IPS DF 4.7 (cell line): ENCODE data around the gene LNPEP.
"Not testable (repeated sequence)": the region's sequence is repeated elsewhere in the genome, so short reads cannot be mapped to it uniquely, and the experiment has no call there.

ENCODE experiments used
- DNase-seq: peaks from one replicate; pipeline ENCODE4 v3.0.0-alpha.2; 2013; ENCODE audit warnings: low spot score; ENCODE audit errors: extremely low read depth

LNPEP gene

DNA sequence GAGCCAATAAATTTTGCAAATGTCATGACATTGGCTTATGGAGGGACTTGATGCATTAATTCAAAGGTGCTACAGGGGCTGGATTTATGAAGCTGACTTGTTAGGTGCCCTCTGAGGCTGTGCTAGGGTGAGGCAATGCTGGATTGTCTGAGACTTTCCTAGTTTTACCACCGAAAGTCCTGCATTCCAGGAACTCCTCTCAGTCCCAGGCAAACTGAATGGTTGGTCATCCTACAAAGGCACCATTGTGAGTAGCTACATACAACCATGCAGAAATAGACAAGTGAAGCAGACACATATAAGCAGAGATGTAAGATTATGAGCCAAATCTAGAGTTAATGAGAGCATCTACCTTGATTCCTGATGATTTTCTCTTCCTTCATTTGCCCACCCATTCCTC is 111.2 kb downstream of the LNPEP start:
- DNase-seq: no peak

DNA sequence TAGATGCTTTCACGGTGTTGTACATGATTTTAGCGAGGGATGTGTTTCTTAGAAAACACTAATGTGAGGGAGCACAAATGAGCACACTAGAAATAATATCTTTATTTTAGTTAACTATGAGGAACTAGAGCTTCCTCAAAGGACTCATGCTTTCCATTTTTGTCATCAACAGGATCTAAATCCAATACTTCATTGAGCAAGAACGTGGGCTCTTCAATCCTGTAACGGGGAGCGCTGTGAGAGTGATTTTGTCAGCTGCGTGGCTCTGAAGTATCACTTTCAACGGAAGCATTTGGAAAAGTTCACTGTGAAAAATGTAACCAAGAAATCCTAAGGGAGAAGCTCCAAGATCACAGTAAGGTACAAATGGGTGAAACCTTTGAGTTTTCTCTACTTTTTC is 113.3 kb downstream of the LNPEP start:
- DNase-seq: no peak

DNA sequence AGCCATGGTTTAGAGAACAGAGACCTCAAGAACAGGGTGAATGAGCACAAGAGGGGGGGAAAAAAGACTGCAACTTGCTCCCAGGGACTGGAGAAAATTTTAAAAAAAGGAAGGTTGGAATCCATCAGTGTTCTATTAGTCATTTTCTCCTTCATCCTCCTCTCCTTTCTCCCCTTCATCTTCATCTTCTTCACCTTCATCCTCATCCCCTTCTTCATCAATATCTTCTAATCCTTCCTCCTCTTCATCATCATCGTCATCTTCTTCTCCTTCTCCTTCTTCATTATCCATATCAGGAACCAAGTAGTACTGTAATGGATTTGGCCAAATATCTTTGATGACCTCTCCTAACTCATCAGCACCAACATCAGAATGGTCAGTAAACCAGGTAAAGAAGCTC is 120.4 kb downstream of the LNPEP start:
- no peak for DNase-seq

DNA sequence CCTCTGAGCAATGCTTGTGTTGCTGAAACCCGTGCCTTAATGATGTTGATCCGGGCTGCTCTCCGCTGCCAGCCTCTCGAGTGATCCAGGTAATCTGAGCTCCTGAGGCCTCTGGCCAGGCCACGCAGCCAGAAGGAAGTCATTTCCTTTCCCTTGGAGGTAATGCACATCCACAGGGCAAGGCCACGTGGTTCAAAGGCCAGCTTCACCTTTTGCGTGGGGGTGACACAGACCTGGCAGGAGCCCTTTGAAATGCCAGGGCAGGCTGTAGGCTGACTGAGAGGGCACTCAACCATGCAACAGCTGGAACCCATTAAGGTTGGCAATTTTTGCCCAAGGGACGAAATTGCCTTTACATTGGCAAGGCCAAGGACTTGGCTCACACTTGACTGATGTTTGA is 126.2 kb downstream of the LNPEP start:
- no peak for DNase-seq

DNA sequence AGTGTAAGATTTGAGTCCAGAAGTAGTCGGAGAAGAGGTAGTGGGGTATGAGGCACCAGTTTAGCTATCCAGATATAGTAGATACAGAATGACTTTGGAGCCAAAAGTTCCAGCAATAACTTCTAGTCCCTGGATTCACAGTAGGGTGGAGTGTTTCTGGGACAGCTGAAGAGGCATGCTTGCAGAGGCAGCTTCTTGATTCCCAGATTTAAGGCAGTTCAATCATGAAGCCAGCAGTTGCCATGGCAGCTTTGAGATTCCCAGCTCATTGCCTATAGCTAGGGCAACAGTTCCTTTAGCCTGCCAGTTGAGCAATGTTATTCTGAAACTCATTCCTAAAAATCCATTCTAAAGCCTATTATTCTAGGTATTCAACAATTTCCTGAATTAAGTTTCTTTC is 127.4 kb downstream of the LNPEP start:
- no peak for DNase-seq

DNA sequence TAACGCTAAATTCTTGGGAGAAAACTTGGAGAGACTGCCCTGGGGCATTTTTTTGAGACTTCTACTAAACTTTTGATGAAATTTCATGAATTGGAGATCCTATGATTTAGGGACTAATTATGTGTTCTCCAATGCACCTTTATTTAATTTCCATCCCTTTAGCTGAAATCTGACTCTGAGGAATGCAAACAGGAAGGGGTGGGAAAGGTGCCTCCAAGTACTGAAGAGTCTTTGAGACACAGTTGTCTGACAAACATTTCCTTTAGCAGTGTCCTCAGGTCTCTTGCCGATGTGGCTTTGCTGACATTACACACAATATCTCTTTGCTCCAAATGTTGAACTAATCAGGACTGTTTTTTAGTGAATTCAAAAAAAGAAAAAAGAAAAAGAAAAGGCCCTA is 129.6 kb downstream of the LNPEP start:
- no peak for DNase-seq

DNA sequence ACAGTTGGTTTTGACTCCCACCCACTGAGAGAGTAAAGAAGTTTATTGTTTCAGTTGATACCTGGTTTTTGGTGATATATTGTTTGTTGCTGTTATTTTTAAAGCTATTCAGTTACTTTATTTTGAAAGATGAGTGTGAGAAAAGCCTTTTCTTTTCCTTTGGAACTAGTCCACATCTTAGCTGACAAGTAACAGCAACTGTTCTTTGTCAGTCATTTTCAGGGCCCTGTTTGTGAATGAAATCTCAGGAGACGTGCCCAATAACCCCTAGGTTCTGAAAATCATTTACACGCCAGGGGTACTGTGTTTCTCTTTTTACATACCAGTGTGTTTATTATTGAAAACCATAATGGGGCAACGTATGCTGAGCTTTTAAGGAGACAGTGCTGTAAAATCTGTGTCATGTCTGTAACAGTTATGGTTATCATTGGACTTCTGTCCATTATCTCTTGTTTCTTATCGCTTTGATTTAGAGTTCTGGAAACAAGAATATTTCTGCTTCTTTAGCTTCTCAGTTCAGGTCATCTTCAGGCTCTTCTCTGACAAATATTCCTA is 131.5 kb downstream of the LNPEP start:
- DNase-seq: no peak

DNA sequence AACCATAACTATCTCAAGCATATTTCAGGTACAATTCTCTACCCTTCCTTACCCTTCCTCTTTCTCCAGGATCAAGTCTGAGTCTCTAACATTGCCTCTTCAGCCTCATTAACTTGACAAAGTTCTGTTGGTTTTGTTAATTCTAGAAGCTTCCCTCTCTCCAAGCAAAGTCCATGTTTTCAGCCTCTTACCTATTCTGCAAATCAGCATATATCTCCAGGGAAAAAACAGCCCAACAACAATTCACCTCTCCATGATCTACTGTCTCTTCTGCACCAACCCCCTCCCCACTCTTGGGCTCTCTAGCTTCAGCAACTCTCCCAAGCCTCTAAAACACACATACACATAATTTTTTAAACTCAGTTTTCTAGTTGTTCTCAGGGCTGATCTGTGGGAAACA is 134.4 kb downstream of the LNPEP start:
- DNase-seq: no peak

DNA sequence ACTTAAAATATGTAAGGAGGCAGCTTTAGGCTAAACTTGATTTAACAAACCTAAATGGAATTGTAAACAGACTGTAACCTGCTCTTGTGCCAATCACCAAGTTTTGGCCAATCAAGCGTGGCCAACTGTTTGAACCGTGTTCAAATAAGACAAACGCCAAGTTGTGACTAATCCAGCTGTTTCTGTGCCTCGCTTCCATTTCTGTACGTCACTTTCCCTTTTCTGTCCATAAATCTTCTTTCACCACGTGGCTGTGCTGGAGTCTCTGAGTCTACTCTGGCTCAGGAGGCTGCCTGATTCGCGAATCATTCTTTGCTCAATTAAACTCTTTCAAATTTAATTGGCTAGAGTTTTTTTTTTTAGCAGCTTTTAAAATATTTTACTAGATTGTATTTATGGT is 135.2 kb downstream of the LNPEP start:
- no peak for DNase-seq

DNA sequence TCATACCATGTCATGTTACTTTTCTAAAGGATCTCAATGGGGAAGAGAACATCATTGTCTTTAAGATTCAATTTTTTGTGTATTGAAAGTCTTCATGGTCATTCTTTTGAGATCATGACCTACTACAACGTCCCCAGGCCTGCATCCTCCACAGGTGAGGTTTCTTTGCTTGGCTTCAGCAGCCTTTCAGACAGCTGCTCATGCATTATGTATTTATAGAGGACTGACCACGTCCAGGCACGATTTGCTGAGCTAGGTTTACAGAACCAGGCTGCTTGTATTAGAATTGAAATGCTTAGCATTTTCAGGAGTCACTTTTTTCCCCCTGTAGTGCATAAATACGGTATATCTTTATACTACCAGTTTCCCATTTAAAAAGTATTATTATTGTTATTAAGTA is 136.1 kb downstream of the LNPEP start:
- DNase-seq: no peak

DNA sequence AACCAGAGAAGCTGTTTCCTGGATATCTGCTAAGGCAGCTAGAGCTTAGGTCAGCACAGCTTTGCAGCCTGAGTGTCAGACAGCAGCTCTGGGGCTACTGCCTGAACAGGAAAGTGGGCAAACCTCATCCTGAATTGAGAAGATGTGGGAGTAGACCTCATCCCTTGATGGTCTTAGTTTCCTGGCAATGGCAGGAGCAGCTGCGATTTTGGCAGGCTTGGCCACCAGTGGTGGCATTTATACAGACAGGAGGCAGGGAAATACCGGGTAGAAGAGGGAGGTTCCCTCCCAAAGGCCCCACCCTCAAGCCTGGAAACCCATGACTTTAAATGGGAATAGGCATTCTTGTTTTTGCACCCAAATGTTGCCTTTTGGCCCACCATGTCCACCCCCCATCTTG is 136.8 kb downstream of the LNPEP start:
- DNase-seq: no peak

DNA sequence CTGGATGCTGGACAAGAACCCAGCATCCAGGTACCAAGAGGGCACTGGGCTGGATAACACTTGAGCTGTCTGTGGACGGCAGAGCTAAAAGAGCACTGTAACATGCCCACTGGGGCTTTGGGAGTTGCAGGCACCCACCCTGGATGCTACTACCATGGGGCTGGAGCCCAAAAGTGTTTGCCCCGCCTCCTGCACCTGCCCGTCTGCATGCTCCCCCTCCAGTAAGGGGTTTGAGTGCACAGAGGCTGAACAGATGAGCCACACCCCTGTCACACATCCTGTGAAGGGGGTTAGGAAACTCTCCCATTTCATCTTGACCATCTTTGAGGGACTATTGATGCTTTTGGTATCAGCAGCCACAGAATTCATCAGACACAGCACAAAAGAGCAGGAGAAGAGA is 137.5 kb downstream of the LNPEP start:
- DNase-seq: no peak

DNA sequence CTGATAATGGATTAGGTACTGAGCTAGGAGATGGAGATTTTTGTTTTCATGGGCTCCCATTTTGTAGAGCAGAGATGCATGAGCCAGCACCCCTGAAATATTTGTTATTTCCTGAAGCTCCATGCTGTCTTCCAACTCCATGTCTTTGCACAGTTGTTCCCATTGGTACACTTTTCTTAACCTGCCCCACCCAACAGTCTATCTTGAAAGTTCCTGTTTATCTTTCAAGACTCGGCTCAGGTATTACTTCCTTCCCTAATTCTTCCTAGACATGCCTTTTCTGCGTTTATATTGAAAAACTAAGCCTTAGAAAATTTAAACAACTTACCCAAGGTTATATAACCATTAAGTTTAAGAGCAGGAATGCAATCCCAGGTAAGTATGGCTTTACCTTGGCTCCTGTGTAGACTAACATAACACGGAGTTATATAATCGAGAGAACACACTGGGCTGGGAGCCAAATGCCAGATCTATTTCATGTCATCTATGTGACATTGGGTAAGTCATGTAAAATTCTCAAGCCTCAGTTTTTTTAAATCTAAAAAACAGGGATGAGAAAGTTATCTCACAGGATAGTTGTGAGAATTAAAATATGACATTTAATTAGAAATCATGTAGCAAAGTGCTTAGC is 139.1 kb downstream of the LNPEP start:
- no peak for DNase-seq

DNA sequence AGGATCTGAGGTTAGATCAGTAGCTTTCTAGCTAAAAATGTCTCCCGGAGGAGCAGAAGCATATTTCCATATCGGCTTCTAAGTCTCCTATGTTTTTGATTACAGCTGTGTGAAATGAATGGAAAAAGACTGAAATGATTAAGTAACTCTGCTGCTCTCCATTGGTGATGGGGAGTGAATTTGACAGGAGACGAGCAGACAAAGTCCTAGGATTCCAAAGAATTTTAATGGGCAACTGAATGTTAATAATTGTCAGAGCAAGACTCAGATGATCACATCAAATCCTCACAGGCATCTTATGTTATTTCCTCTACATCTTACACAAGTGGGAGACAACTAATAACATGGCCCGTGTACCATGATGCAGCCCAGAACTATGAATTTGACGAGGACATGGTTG is 139.8 kb downstream of the LNPEP start:
- no peak for DNase-seq

DNA sequence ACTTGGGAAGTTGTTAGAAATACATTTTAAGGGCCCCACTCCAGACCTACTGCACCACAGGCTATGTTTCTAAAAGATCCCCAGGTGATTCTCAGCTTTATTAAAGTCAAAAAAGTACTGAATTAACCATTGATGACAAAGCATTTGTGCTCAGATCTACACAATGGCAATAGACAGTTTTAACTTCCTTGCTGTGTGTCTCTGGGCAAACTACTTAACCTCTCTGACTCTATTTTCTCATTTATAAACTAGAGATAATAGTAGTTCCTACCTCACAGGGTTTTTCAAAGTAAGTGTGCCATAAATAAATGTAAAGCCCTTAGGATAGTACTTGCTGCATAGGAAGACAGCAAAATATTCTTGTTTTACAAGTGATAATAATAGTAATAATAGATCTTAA is 140.2 kb downstream of the LNPEP start:
- no peak for DNase-seq

DNA sequence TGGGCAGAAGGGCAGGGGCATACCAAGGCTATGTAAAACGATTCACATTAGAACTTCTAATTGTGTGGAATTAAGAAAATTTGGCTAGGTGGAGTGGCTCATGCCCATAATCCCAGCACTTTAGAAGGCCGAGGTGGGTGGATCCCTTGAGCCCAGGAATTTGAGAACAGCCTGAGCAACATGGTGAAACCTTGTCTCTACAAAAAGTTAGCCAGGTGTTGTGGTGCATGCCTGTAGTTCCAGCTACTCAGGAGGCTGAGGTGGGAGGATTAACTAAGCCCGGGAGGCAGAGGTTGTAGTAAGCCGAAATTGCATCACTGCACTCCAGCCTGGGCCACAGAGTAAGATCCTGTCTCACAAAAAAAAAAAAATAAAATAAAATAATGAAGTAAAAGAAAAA is 141.4 kb downstream of the LNPEP start:
- DNase-seq: no peak

DNA sequence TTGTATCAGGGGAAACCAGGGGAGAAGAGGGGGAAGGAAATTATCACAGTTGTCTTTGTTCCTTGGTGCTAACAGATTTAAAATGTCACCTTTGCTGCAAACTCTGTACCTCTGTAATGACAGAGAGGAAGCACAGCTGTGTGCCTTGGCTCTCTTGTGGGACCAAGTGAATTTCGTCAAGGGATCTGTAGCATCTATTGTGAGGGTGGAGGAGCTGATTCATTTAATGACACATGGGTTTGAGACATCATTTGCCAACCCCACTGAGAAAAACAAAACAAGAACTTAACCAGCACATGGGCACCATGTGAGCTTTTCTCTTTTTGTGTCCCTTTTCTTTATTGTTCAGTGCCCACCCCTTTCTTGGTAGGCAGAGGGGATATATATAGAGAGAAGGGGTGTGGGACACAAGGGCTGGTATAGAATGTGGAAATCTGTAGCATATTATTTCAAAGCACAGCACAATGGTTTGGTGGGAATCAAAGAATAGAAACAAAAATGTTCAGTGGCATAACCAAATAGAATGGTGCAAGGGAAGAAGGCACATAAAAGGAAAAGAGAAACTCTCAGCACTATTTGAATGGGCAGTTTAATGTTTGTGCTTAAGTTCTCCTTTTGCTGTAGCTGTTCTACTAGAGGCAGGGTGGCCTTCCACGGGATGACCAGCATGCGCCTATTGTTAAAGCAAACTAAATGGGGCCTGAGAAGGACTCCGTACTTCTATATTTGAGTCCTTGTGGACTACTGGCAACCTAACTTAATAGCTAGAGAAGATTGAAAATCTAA is 143.3 kb downstream of the LNPEP start:
- DNase-seq: no peak

DNA sequence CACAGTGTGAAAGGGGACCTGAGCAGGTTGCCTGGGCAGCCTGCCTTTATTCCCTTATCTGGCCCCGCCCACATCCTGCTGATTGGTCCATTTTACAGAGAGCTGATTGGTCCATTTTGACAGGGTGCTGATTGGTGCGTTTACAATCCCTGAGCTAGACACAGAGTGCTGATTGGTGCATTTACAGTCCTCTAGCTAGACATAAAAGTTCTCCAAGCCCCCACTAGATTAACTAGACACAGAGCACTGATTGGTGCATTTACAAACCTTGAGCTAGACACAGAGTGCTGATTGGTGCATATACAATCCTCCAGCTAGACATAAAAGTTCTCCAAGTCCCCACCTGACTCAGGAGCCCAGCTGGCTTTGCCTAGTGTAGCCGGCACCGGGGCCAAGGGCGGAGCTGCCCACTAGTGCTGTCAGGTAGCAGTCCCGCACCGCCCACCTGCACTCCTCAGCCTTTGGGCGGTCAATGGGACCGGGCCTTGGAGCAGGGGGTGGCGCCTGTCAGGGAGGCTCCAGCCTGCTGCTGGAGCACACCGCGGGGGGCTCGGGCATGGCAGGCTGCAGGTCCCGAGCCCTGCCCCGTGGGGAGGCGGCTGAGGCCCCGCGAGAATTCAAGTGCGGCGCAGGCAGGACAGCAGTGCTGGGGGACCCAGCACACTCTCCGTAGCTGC is 149.0 kb downstream of the LNPEP start:
- DNase-seq: not testable (repeated sequence)

DNA sequence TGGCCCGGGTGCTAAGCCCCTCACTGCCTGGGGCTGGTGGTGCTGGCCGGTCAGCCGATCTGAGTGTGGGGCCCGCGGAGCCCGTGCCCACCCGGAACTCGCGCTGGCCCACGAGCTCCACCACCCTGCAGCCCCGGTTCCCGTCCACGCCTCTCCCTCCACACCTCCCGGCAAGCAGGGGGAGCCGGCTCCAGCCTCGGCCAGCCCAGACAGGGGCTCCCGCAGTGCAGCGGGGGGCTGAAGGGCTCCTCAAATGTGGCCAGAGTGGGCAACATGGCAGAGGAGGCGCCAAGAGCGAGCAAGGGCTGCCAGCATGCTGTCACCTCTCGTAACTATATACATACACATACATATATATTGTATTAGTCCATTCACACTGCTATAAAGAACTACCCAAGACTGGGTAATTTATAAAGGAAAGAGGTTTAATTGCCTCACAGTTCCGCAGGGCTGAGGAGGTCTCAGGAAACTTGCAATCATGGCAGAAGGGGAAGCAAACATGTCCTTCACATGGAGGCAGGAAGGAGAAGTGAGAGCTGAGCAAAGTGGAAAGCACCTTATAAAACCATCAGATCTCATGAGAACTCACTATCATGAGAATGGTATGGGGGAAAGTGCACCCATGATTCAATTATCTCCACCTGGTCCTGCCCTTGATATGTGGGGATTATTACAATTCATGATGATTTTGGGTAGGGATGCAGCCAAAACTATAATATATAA is 149.7 kb downstream of the LNPEP start:
- no peak for DNase-seq
